ENCODE measurements around the gene ADRA2B. TPM values are rescaled to one million over a fixed set of nuclear protein-coding genes. Genes with fewer than 3 reads are reported as not detected.

Gene ADRA2B
- total RNA-seq, 1 donor = under 0.01 TPM

DNA sequence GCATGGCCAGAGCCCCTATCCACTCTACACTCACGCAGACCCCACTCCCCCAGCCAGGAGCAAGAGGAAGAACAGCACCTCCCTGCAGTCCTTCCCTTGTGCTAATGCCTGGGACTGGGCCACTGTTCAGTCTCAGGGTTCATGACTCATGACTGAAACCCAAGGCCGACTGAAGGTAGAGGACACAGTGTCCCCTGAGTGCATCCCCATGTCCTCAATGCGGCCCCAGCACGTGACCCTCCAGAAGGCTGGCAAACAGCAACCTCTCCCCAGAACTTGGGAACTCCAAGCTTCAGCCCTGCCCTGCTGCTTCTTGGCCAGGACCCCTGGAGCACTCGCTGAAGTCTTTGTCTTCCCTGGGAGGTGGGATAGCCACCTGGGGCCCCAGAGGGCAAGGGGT, 6.0 kb upstream of the ADRA2B start:
- no peaks in the 10 kb centered on the region for H3K36me3 ChIP-seq (ENCODE audit: insufficient read depth, low read length)
- no peak overlapping the region for H3K4me3 ChIP-seq (ENCODE audit: insufficient read depth, low read length)
- peaks cover 52% of the 10 kb centered on the region for H3K27me3 ChIP-seq (ENCODE audit: insufficient read depth, low read length)
- no peak overlapping the region for H3K27ac ChIP-seq (ENCODE audit: low read depth, low read length)
- no peak for DNase-seq (ENCODE audit: insufficient read length, low spot score, missing footprints)
- no peaks in the 10 kb centered on the region for H3K9me3 ChIP-seq (ENCODE audit: low read depth, low read length)
- H2AFZ ChIP-seq (ENCODE audit: low read length) = no peak overlapping the region
- TF ChIP-seq, protein P1, sequence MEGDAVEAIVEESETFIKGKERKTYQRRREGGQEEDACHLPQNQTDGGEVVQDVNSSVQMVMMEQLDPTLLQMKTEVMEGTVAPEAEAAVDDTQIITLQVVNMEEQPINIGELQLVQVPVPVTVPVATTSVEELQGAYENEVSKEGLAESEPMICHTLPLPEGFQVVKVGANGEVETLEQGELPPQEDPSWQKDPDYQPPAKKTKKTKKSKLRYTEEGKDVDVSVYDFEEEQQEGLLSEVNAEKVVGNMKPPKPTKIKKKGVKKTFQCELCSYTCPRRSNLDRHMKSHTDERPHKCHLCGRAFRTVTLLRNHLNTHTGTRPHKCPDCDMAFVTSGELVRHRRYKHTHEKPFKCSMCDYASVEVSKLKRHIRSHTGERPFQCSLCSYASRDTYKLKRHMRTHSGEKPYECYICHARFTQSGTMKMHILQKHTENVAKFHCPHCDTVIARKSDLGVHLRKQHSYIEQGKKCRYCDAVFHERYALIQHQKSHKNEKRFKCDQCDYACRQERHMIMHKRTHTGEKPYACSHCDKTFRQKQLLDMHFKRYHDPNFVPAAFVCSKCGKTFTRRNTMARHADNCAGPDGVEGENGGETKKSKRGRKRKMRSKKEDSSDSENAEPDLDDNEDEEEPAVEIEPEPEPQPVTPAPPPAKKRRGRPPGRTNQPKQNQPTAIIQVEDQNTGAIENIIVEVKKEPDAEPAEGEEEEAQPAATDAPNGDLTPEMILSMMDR (IDR thresholded peaks at IDR 0.05; ENCODE audit: extremely low read depth, low read depth, low read length) = no peak
- H3K4me1 ChIP-seq (ENCODE audit: insufficient read depth, low read length) = no peaks in the 10 kb centered on the region
- no peaks in the 10 kb centered on the region for H4K20me1 ChIP-seq (ENCODE audit: insufficient read depth, low read length)
- H3K4me2 ChIP-seq (ENCODE audit: insufficient read depth, low read length) = no peak overlapping the region
- no peaks in the 10 kb centered on the region for H3K79me2 ChIP-seq (ENCODE audit: insufficient read depth, low read length)

DNA sequence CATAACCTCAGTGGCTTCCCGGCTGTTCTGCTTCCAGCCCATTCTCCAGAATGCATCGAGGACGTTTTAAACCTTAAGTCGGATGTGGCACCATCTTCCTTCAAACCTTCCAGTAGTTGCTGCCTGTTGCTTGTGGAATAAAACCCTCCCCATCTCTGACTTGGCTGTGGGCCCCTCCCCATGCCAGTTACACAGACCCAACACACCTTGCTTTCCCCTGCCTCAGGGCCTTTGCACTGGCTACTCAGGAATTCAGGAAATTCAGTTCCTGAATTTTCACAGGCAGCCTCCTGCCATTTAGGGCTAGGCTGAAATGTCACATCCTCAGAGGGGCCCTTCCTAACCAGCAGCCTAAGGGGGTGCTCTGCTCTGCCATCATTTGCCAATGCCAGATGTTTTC, 5.0 kb upstream of the ADRA2B start:
- Histone ChIP-seq H3K4me1 (ENCODE audit: insufficient read depth, low read length) (no peaks in the 10 kb centered on the region), H3K27ac (ENCODE audit: low read depth, low read length) (no peak overlapping the region), H2AFZ (ENCODE audit: low read length) (no peak overlapping the region), H3K27me3 (ENCODE audit: insufficient read depth, low read length) (peaks cover 60% of the 10 kb centered on the region), H3K4me2 (ENCODE audit: insufficient read depth, low read length) (no peak overlapping the region), H3K9me3 (ENCODE audit: low read depth, low read length) (no peaks in the 10 kb centered on the region), H3K4me3 (ENCODE audit: insufficient read depth, low read length) (no peak overlapping the region), H3K79me2 (ENCODE audit: insufficient read depth, low read length) (no peaks in the 10 kb centered on the region), H3K36me3 (ENCODE audit: insufficient read depth, low read length) (no peaks in the 10 kb centered on the region), H4K20me1 (ENCODE audit: insufficient read depth, low read length) (no peaks in the 10 kb centered on the region)
- TF ChIP-seq, protein P1 (IDR thresholded peaks at IDR 0.05; ENCODE audit: extremely low read depth, low read depth, low read length) = no peak
- no peak for DNase-seq (ENCODE audit: insufficient read length, low spot score, missing footprints)

DNA sequence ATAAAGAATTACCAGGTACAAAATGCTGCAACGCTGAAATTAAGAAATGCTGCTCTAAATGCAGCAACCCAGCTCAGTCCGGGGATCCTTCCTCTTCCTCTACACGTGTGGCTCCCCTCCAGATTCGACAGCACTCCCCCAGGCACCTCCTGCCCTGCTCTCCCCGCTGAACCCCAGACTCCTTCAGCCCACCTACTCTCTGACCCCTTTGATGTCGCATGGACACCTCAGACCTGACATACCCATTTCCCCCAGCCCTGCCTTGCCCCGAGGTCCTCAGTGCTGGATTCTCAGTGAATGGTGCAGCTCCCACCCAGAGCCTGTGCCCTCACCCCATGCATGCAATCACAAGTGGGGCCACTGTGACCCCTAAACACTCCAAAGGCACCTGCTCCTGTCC, 4.6 kb upstream of the ADRA2B start:
- Histone ChIP-seq H3K36me3 (ENCODE audit: insufficient read depth, low read length) (no peaks in the 10 kb centered on the region), H2AFZ (ENCODE audit: low read length) (no peak overlapping the region), H3K4me1 (ENCODE audit: insufficient read depth, low read length) (no peaks in the 10 kb centered on the region), H3K4me2 (ENCODE audit: insufficient read depth, low read length) (no peak overlapping the region), H3K9me3 (ENCODE audit: low read depth, low read length) (no peaks in the 10 kb centered on the region), H4K20me1 (ENCODE audit: insufficient read depth, low read length) (no peaks in the 10 kb centered on the region), H3K27me3 (ENCODE audit: insufficient read depth, low read length) (peaks cover 64% of the 10 kb centered on the region), H3K27ac (ENCODE audit: low read depth, low read length) (no peak overlapping the region), H3K4me3 (ENCODE audit: insufficient read depth, low read length) (no peak overlapping the region), H3K79me2 (ENCODE audit: insufficient read depth, low read length) (no peaks in the 10 kb centered on the region)
- TF ChIP-seq, protein P1 (IDR thresholded peaks at IDR 0.05; ENCODE audit: extremely low read depth, low read depth, low read length) = no peak
- DNase-seq (ENCODE audit: insufficient read length, low spot score, missing footprints) = peak; percentile 83

DNA sequence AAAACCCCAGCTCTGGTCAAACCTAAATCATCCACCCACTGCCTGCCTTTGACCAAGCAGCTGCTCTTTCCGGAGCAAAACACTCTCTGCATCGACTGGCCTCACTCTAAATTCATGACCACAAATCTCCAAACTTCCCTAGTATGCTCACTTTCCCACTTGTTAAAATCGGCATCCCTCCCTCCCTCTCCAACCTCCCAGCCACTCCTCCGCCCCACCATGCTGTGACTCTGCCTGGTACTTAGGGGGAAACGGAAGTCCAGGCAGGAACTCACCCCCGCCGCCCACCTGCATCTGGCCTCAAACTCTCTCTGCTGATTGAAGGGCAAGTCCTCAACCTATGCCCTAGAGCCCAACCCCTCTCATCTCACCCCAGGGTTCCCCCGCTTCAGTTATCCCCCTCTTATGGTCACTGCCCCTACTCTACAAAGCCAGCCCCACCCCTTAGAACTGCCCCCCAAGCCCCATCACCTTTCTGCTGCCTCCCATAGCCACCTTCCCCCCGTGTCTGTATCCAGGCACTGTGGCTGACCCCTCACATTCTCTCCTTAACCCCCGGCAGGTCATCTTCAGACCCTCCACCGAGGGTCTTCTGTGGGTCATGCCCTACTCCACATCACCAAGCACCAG, 3.8 kb upstream of the ADRA2B start:
- TF ChIP-seq, protein P1 (IDR thresholded peaks at IDR 0.05; ENCODE audit: extremely low read depth, low read depth, low read length) = no peak
- DNase-seq (ENCODE audit: insufficient read length, low spot score, missing footprints) = peak; percentile 91
- Histone ChIP-seq H3K36me3 (ENCODE audit: insufficient read depth, low read length) (no peaks in the 10 kb centered on the region), H3K27me3 (ENCODE audit: insufficient read depth, low read length) (peaks cover 72% of the 10 kb centered on the region), H2AFZ (ENCODE audit: low read length) (no peak overlapping the region), H4K20me1 (ENCODE audit: insufficient read depth, low read length) (no peaks in the 10 kb centered on the region), H3K27ac (ENCODE audit: low read depth, low read length) (no peak overlapping the region), H3K79me2 (ENCODE audit: insufficient read depth, low read length) (no peaks in the 10 kb centered on the region), H3K4me3 (ENCODE audit: insufficient read depth, low read length) (no peak overlapping the region), H3K4me2 (ENCODE audit: insufficient read depth, low read length) (no peak overlapping the region), H3K4me1 (ENCODE audit: insufficient read depth, low read length) (no peaks in the 10 kb centered on the region), H3K9me3 (ENCODE audit: low read depth, low read length) (no peaks in the 10 kb centered on the region)

Data from osteoblast (primary cell).